ENCODE results near the gene SEMA3F. TPM values are rescaled to one million over a fixed set of nuclear protein-coding genes. Genes with fewer than 3 reads are reported as not detected.
A peak's percentile ranks its signal among the peaks of the same experiment; 100 is the strongest.

SEMA3F gene
- total RNA-seq, 1 experiment from 2014 or later = 3.9 TPM

- DNase-seq (ENCODE audit: low spot score) = no peak
- Histone ChIP-seq H3K4me3 (ENCODE audit: low read depth, low read length, poor library complexity, severe bottlenecking) (no peak overlapping the region), H3K27ac (ENCODE audit: low read depth, low read length, poor library complexity, severe bottlenecking) (no peak overlapping the region), H3K4me1 (ENCODE audit: insufficient read depth, low read length, poor library complexity, severe bottlenecking) (no peaks in the 10 kb centered on the region), H3K36me3 (ENCODE audit: insufficient read depth, low read length, poor library complexity, severe bottlenecking) (no peaks in the 10 kb centered on the region), H3K27me3 (replicated peaks; ENCODE audit: insufficient read depth, low read depth, low read length, poor library complexity) (peaks cover 28% of the 10 kb centered on the region), H3K9me3 (ENCODE audit: low read depth, low read length, poor library complexity, severe bottlenecking) (no peaks in the 10 kb centered on the region)
- no peak for TF ChIP-seq EZH2 (IDR thresholded peaks at IDR 0.05; ENCODE audit: borderline replicate concordance, low read depth, low read length, poor library complexity, severe bottlenecking)
- TF ChIP-seq, protein P1, sequence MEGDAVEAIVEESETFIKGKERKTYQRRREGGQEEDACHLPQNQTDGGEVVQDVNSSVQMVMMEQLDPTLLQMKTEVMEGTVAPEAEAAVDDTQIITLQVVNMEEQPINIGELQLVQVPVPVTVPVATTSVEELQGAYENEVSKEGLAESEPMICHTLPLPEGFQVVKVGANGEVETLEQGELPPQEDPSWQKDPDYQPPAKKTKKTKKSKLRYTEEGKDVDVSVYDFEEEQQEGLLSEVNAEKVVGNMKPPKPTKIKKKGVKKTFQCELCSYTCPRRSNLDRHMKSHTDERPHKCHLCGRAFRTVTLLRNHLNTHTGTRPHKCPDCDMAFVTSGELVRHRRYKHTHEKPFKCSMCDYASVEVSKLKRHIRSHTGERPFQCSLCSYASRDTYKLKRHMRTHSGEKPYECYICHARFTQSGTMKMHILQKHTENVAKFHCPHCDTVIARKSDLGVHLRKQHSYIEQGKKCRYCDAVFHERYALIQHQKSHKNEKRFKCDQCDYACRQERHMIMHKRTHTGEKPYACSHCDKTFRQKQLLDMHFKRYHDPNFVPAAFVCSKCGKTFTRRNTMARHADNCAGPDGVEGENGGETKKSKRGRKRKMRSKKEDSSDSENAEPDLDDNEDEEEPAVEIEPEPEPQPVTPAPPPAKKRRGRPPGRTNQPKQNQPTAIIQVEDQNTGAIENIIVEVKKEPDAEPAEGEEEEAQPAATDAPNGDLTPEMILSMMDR (conservative IDR thresholded peaks at IDR 0.05; ENCODE audit: low read depth, low read length) = no peak
- ChIA-PET POLR2A (ENCODE audit: low non-redundant PET) (no interaction called here), CTCF (no interaction called here)
- BruUV-seq (replicated peaks) = no TSS peak
- intact Hi-C loops (cut with micrococcal nuclease; ENCODE audit: unreplicated experiment) = no loop called here
Measured at GRCh38 chr3:50203809-50204803, 49.0 kb downstream of the SEMA3F start.

- Histone ChIP-seq H3K27me3 (replicated peaks; ENCODE audit: insufficient read depth, low read depth, low read length, poor library complexity) (peaks cover 24% of the 10 kb centered on the region), H3K4me1 (ENCODE audit: insufficient read depth, low read length, poor library complexity, severe bottlenecking) (no peaks in the 10 kb centered on the region), H3K9me3 (ENCODE audit: low read depth, low read length, poor library complexity, severe bottlenecking) (no peaks in the 10 kb centered on the region), H3K27ac (ENCODE audit: low read depth, low read length, poor library complexity, severe bottlenecking) (no peak within 1 kb of the TSS), H3K4me3 (ENCODE audit: low read depth, low read length, poor library complexity, severe bottlenecking) (peak within 1 kb of the TSS; percentile 27), H3K36me3 (ENCODE audit: insufficient read depth, low read length, poor library complexity, severe bottlenecking) (no peaks in the 10 kb centered on the region)
- TF ChIP-seq, protein P1 (conservative IDR thresholded peaks at IDR 0.05; ENCODE audit: low read depth, low read length) = no peak
- TF ChIP-seq EZH2 (IDR thresholded peaks at IDR 0.05; ENCODE audit: borderline replicate concordance, low read depth, low read length, poor library complexity, severe bottlenecking) = no peak
- CTCF ChIA-PET = interaction anchor here (0.6 kb wide), 1 partner anchor 22 kb away, joined by 4 read pairs; no protein-coding TSS in a partner anchor
- POLR2A ChIA-PET (ENCODE audit: low non-redundant PET) = no interaction called here
- intact Hi-C loops (cut with micrococcal nuclease; ENCODE audit: unreplicated experiment) = no loop called here
- DNase-seq (ENCODE audit: low spot score) = no peak
- no TSS peak for BruUV-seq (replicated peaks)
Measured at GRCh38 chr3:50204804-50205412, 49.8 kb downstream of the SEMA3F start, which contains the start of gene SLC38A3. Gene SLC38A3, plus strand, starts transcription at chr3:50205271. Its CDS starts 8,929 bp downstream, at chr3:50214200.

DNA sequence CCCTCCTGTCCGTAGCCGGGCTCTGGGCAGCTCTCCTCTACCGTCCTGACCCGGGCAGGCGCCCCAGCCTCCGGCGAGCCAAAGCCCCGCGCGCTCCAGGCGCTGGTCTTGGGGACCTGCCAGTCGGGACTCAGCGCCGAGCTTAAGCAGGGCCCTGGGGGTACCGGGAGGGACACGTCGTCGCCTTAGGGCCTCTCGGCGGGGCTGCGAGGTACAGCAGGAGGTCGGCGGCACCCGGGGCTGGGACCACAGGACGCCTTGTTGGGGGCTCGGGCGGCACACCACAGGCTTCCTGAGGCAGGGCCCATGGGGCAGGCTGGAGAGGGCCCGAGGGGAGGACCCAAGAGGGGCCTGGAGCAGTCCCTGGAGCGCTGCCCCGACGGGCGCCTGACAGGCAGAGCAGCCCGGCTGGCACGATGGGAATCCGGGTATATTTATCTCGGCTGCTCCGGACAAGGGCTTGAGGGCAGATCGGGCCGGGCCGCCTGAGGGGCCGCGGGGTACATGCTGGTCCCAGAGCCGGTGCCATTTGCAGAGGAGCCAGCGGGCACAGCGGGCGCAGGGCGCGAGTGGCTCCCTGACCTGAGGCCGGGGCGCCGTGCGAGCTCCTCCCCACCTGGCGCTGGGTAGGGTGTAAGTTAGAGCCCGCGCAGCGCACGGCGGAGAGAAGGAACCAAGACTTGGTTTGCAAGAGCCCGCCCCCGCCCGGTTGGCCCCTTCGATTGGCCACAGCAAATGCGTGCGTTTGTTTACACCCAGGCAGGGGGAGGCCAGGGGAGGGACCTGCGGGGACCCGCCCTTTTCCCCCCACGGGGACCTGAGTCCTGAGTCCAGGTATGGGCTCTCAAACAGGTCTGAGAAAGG, 50.5 kb downstream of the SEMA3F start:
- TF ChIP-seq, protein P1 (conservative IDR thresholded peaks at IDR 0.05; ENCODE audit: low read depth, low read length) = no peak
- no peak for TF ChIP-seq EZH2 (IDR thresholded peaks at IDR 0.05; ENCODE audit: borderline replicate concordance, low read depth, low read length, poor library complexity, severe bottlenecking)
- POLR2A ChIA-PET (ENCODE audit: low non-redundant PET) = no interaction called here
- no TSS peak for BruUV-seq (replicated peaks)
- CTCF ChIA-PET = interaction anchor here (0.6 kb wide), 1 partner anchor 21 kb away, joined by 4 read pairs; no protein-coding TSS in a partner anchor
- no peaks in the 10 kb centered on the region for H3K36me3 ChIP-seq (ENCODE audit: insufficient read depth, low read length, poor library complexity, severe bottlenecking)
- intact Hi-C loops (cut with micrococcal nuclease; ENCODE audit: unreplicated experiment) = no loop called here
- no peak for DNase-seq (ENCODE audit: low spot score)
- H3K27ac ChIP-seq (ENCODE audit: low read depth, low read length, poor library complexity, severe bottlenecking) = no peak overlapping the region
- peak overlapping the region; percentile 27 for H3K4me3 ChIP-seq (ENCODE audit: low read depth, low read length, poor library complexity, severe bottlenecking)
- no peaks in the 10 kb centered on the region for H3K4me1 ChIP-seq (ENCODE audit: insufficient read depth, low read length, poor library complexity, severe bottlenecking)
- peaks cover 24% of the 10 kb centered on the region for H3K27me3 ChIP-seq (replicated peaks; ENCODE audit: insufficient read depth, low read depth, low read length, poor library complexity)
- no peaks in the 10 kb centered on the region for H3K9me3 ChIP-seq (ENCODE audit: low read depth, low read length, poor library complexity, severe bottlenecking)

Data from A673 (cell line).